Ascending aorta (tissue), 2 donors: ENCODE results near the gene FUT6. TPM values are rescaled to one million over a fixed set of nuclear protein-coding genes. Genes with fewer than 3 reads are reported as not detected.
"Not testable (repeated sequence)": the region's sequence is repeated elsewhere in the genome, so short reads cannot be mapped to it uniquely, and the experiment has no call there.

Experiments
- DNase-seq, 2 donors: peaks; one replicate each; pipeline ENCODE4 v3.0.0-alpha.2; 2019; ENCODE audit warnings: low spot score in 2 of 2
- H3K27ac ChIP-seq, 2 donors: fragments of 200-600 bp; sonication (generic); one replicate each; pipeline ENCODE4 v1.5.1; 2016 to 2017; ENCODE audit warnings: mild to moderate bottlenecking in 1 of 2
- H3K27me3 ChIP-seq: fragments of 200-600 bp; sonication (generic); one replicate; pipeline ENCODE4 v1.5.1; 2017
- H3K36me3 ChIP-seq, 2 donors: fragments of 200-600 bp; sonication (generic); one replicate each; pipeline ENCODE4 v1.5.1; 2016
- H3K4me1 ChIP-seq, 2 donors: fragments of 200-600 bp; sonication (generic); one replicate each; pipeline ENCODE4 v1.5.1; 2016 to 2017; ENCODE audit warnings: mild to moderate bottlenecking in 1 of 2
- H3K4me3 ChIP-seq, 2 donors: fragments of 200-600 bp; sonication (generic); one replicate each; pipeline ENCODE4 v1.5.1; 2016 to 2017; ENCODE audit warnings: mild to moderate bottlenecking in 1 of 2
- H3K9me3 ChIP-seq, 2 donors: fragments of 200-600 bp; sonication (generic); one replicate each; pipeline ENCODE4 v1.5.1; 2016
- intact Hi-C: fragments of 100-400 bp; cut with DNase I; formaldehyde crosslinking; loops from one replicate; pipeline ENCODE4 v1.15.1; 2023
- total RNA-seq: library from RNA; depleted of rRNA; stranded (reverse); fragments of >200 nt; gene quantifications from one replicate; pipeline ENCODE4 v1.1.0, GENCODE V29; 2016
- TF ChIP-seq, protein P1 (sequence below), 3 experiments: fragments of 200-600 bp in 2 of 3; fragments of 450-650 bp in 1 of 3; sonication (generic) in 2 of 3; IDR thresholded peaks; one replicate each; pipeline ENCODE4 v1.5.1; 2016 to 2019; ENCODE audit warnings: antibody characterized with exemption in 3 of 3, mild to moderate bottlenecking in 1 of 3, moderate library complexity in 1 of 3

Gene FUT6, protein sequence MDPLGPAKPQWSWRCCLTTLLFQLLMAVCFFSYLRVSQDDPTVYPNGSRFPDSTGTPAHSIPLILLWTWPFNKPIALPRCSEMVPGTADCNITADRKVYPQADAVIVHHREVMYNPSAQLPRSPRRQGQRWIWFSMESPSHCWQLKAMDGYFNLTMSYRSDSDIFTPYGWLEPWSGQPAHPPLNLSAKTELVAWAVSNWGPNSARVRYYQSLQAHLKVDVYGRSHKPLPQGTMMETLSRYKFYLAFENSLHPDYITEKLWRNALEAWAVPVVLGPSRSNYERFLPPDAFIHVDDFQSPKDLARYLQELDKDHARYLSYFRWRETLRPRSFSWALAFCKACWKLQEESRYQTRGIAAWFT
- total RNA-seq = not detected

DNA sequence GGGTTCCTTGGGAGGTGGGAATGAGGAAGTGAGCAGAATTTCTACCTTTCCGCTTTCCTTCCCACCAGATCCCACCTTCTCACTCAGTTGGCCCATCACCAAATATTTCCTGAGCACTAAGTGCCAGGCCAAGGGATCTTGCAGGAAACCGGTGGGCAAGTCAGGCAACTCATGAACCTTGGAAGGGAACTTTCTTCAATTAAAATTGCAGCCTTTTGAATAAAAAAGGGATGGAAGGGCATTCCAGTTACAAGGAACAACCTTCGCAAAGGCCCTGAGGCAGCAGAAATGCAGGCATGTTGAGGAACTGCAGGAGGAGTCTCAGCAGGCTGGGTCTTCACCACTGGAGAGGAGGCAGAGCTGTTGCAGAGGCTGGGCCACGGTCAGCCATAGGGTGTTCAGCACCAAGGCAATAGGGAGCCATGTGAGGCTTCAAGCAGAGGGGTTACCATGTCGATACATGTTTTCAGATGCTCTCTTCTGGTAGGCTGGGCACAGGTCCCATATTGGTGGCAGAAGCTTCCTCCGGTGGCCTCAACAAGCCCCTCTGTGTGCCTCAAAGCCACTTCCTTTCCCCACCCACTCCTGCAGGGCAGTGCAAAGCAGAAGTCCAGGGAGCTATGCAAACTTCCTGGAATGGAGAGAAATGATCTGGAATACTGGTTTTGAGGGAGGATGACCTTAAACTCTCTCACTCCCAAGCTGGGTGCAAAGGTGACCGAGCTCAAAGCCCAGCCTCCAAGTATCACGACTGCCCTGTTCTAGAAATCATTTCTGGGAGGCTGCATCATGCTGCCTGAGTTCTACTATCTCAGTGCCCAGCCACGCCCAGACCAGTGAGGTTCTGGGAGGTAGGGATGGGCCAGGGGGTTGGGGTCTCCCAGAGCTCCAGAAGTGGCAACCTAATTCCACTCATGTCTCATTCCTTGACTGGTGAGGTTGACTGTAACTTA lies at the start of gene FUT6:
Gene FUT6 (minus strand): TSS at position 638 of the 953 bp plus-strand sequence. CDS start 7,135 bp downstream, outside the sequence.
- intact Hi-C loops = no loop called here
- H3K36me3 ChIP-seq = no peaks in the 10 kb centered on the region
- H3K9me3 ChIP-seq = no peaks in the 10 kb centered on the region
- no peak for DNase-seq
- no peaks in the 10 kb centered on the region for H3K27me3 ChIP-seq
- TF ChIP-seq, protein P1, sequence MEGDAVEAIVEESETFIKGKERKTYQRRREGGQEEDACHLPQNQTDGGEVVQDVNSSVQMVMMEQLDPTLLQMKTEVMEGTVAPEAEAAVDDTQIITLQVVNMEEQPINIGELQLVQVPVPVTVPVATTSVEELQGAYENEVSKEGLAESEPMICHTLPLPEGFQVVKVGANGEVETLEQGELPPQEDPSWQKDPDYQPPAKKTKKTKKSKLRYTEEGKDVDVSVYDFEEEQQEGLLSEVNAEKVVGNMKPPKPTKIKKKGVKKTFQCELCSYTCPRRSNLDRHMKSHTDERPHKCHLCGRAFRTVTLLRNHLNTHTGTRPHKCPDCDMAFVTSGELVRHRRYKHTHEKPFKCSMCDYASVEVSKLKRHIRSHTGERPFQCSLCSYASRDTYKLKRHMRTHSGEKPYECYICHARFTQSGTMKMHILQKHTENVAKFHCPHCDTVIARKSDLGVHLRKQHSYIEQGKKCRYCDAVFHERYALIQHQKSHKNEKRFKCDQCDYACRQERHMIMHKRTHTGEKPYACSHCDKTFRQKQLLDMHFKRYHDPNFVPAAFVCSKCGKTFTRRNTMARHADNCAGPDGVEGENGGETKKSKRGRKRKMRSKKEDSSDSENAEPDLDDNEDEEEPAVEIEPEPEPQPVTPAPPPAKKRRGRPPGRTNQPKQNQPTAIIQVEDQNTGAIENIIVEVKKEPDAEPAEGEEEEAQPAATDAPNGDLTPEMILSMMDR (IDR thresholded peaks at IDR 0.05) = no peak
- H3K4me1 ChIP-seq = no peaks in the 10 kb centered on the region
- H3K27ac ChIP-seq = no peak within 1 kb of the TSS
- no peak within 1 kb of the TSS for H3K4me3 ChIP-seq

DNA sequence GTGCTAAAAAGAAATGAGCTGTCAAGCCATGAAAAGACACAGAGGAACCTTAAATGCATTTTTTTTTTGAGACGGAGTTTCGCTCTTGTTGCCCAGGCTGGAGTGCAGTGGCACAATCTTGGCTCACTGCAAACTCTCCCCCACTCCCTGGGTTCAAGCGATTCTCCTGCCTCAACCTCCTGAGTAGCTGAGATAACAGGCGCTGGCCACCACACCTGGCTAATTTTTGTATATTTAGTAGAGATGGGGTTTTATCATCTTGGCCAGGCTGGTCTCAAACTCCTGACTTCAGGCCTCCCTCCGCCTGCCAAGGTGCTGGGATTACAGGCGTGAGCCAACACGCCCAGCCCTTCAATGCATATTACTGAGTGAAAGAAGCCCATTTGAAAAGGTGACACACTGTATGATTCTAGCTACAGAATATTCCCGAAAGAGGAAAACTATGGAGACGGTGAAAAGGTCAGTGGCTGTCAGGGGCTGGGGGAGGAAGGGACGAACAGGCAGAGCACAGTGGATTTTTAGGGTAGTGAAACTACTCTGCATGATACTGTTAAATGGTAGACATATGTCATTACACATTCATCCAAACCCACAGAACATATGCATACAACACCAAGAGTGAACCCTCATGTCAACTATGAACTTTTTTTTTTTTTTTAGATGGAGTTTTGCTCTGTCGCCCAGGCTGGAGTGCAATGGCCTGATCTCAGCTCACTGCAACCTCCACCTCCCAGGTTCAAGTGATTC lies 44.7 kb upstream of the FUT6 start:
- H3K27me3 ChIP-seq, H3K27ac ChIP-seq, H3K36me3 ChIP-seq, DNase-seq, H3K9me3 ChIP-seq, H3K4me1 ChIP-seq, intact Hi-C loops, H3K4me3 ChIP-seq: not testable (repeated sequence)

DNA sequence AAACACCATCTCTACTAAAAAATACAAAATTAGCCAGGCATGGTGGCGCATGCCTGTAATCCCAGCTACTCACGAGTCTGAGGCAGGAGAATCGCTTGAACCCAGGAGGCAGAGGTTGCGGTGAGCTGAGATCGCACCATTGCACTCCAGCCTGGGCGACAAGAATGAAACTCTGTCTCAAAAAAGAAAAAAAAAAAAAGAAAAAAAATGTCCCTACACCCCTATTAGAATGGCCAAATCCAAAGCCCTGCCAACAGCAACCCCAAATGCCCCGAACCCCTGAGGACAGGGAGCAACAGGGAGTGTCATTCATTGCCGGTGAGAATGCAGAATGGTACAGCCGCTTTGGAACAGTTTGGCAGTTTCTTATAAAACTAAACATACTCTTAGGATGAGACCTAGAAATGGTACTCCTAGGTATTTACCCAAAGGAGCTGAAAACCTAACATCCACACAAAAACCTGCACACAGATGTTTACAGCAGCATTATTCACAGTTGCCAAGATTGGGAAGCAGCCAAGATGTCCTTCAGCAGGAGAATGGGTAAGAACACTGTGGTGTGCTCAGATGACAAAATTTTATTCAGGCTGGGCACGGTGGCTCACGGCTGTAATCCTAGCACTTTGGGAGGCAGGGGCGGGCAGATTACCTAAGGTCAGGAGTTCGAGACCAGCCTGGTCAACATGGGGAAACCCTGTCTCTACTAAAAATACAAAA lies 43.8 kb upstream of the FUT6 start:
- intact Hi-C loops, H3K9me3 ChIP-seq, H3K4me1 ChIP-seq, H3K4me3 ChIP-seq, H3K27me3 ChIP-seq, DNase-seq, H3K36me3 ChIP-seq, H3K27ac ChIP-seq: not testable (repeated sequence)

DNA sequence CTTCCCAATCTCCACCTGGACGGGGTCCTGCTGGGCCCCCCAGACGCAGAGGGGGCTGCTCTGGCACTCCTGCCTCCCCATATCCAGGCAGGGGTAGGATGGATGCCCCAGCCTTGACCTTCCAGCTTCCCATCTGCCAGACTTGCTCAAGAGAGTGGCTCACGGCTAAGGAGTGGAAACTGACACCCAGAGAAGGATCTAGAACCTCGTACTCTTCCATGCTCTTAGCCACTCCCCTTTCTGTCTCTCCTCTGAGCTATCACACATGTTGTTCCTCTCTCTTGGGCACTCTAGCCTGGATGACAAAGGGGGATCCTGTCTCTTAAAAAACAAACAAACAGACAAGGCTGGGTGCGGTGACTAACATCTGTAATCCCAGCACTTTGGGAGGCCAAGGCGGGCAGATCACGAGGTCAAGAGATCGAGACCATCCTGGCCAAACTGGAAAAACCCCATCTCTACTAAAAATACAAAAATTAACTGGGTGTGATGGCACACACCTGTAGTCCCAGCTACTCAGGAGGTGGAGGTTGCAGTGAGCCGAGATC lies 43.0 kb upstream of the FUT6 start:
- H3K4me1 ChIP-seq = peaks cover 0 to 4% of the 10 kb centered on the region in 2 donors

DNA sequence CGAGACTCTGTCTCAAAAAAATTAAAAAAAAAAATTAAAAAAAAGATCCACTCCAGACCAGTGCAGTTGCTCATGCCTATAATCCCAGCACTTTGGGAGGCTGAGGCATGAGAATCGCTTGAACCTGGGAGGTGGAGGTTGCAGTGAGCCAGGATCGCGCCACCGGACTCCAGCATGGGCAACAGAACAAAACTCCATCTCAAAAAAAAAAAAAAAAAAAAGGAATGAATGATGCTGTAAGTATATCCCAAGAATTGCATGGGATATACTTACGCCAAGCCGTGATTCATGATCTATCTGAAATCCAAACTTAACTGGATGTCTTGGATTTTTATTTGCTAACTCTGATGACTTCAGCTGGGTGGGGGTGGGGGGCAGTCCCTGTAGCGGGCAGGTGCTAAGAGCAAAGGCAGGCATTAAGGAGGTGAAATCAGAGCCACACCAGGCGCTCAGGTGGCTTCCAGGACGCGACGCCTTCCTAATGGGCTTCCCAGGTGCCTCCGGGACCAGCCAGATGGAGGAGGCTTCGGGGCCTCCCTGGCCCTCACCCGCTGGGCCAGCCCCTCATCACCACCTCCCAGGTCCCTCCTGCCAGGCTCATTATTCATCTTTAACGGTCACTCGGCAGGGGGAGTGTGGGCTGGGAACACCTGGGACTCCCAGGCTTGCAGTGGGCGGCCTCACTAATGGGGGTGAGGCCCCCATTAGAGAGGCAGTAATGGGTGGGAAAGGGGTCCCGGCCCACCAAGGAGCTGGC lies 42.2 kb upstream of the FUT6 start:
- intact Hi-C loops = no loop called here
- H3K27me3 ChIP-seq = peaks cover 3% of the 10 kb centered on the region
- peaks cover 0 to 4% of the 10 kb centered on the region in 2 donors for H3K4me1 ChIP-seq
- no peaks in the 10 kb centered on the region for H3K9me3 ChIP-seq
- H3K27ac ChIP-seq = no peak overlapping the region
- no peaks in the 10 kb centered on the region for H3K36me3 ChIP-seq
- no peak for DNase-seq
- TF ChIP-seq, protein P1 (IDR thresholded peaks at IDR 0.05) = no peak
- H3K4me3 ChIP-seq = no peak overlapping the region

More for the DNA sequence above, 43.0 kb upstream of the FUT6 start:
- peaks cover 3% of the 10 kb centered on the region for H3K27me3 ChIP-seq
- no peak overlapping the region for H3K27ac ChIP-seq
- no peaks in the 10 kb centered on the region for H3K36me3 ChIP-seq
- H3K4me3 ChIP-seq = no peak overlapping the region
- H3K9me3 ChIP-seq = no peaks in the 10 kb centered on the region
- DNase-seq = no peak
- intact Hi-C loops = no loop called here
- TF ChIP-seq, protein P1 (IDR thresholded peaks at IDR 0.05) = no peak
